22Rv1 (cell line): Measurements from ENCODE around the gene GRB2.

Experiments used
- ZFX ChIP-seq: fragments of 450-650 bp; IDR thresholded peaks from 2 replicates; pipeline ENCODE4 v1.6.1; 2017; ENCODE audit warnings: antibody characterized with exemption, borderline replicate concordance
- TF ChIP-seq, protein P1 (sequence below): fragments of 450-650 bp; IDR thresholded peaks from 2 replicates; pipeline ENCODE4 v1.5.1; 2017; ENCODE audit warnings: mild to moderate bottlenecking

GRCh38 chr17:75380750-75381149, 24.7 kb downstream of the GRB2 start:
- TF ChIP-seq, protein P1, sequence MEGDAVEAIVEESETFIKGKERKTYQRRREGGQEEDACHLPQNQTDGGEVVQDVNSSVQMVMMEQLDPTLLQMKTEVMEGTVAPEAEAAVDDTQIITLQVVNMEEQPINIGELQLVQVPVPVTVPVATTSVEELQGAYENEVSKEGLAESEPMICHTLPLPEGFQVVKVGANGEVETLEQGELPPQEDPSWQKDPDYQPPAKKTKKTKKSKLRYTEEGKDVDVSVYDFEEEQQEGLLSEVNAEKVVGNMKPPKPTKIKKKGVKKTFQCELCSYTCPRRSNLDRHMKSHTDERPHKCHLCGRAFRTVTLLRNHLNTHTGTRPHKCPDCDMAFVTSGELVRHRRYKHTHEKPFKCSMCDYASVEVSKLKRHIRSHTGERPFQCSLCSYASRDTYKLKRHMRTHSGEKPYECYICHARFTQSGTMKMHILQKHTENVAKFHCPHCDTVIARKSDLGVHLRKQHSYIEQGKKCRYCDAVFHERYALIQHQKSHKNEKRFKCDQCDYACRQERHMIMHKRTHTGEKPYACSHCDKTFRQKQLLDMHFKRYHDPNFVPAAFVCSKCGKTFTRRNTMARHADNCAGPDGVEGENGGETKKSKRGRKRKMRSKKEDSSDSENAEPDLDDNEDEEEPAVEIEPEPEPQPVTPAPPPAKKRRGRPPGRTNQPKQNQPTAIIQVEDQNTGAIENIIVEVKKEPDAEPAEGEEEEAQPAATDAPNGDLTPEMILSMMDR = no peak
- no peak for TF ChIP-seq ZFX
